Measurements from ENCODE around the gene TSPAN3.

Gene TSPAN3

GRCh38 chr15:77097921-77098320, 27.0 kb upstream of the TSPAN3 start:
- in situ Hi-C loops (cut with HindIII; ENCODE audit: low pct_unique_long_range_greater_than_20kb, low sequenced_read_pairs), result no loop called here
- TF ChIP-seq JUND (IDR thresholded peaks at IDR 0.05; ENCODE audit: low read depth), result no peak
- no peak for DNase-seq (ENCODE audit: low read depth in 1 of 2, low spot score in 1 of 2)

GRCh38 chr15:77097248-77097721, 26.4 kb upstream of the TSPAN3 start:
- no peak for DNase-seq (ENCODE audit: low read depth in 1 of 2, low spot score in 1 of 2)
- in situ Hi-C loops (cut with HindIII; ENCODE audit: low pct_unique_long_range_greater_than_20kb, low sequenced_read_pairs), result no loop called here
- TF ChIP-seq JUND (IDR thresholded peaks at IDR 0.05; ENCODE audit: low read depth), result no peak

- DNase-seq (ENCODE audit: low read depth in 1 of 2, low spot score in 1 of 2), result no peak
- no peak for TF ChIP-seq JUND (IDR thresholded peaks at IDR 0.05; ENCODE audit: low read depth)
- in situ Hi-C loops (cut with HindIII; ENCODE audit: low pct_unique_long_range_greater_than_20kb, low sequenced_read_pairs), result no loop called here
These were observed 25.6 kb upstream of the TSPAN3 start for GRCh38 chr15:77096541-77096940.

GRCh38 chr15:77096138-77096537, 25.2 kb upstream of the TSPAN3 start:
- TF ChIP-seq JUND (IDR thresholded peaks at IDR 0.05; ENCODE audit: low read depth), result no peak
- in situ Hi-C loops (cut with HindIII; ENCODE audit: low pct_unique_long_range_greater_than_20kb, low sequenced_read_pairs), result no loop called here
- DNase-seq (ENCODE audit: low read depth in 1 of 2, low spot score in 1 of 2), result no peak

- in situ Hi-C loops (cut with HindIII; ENCODE audit: low pct_unique_long_range_greater_than_20kb, low sequenced_read_pairs), result no loop called here
- DNase-seq (ENCODE audit: low read depth in 1 of 2, low spot score in 1 of 2), result no peak
- TF ChIP-seq JUND (IDR thresholded peaks at IDR 0.05; ENCODE audit: low read depth), result no peak
These were observed 23.6 kb upstream of the TSPAN3 start for GRCh38 chr15:77094397-77095030.

GRCh38 chr15:77093436-77093835, 22.5 kb upstream of the TSPAN3 start:
- no peak for DNase-seq (ENCODE audit: low read depth in 1 of 2, low spot score in 1 of 2)
- in situ Hi-C loops (cut with HindIII; ENCODE audit: low pct_unique_long_range_greater_than_20kb, low sequenced_read_pairs), result no loop called here
- TF ChIP-seq JUND (IDR thresholded peaks at IDR 0.05; ENCODE audit: low read depth), result no peak

- DNase-seq (ENCODE audit: low read depth in 1 of 2, low spot score in 1 of 2), result no peak
- in situ Hi-C loops (cut with HindIII; ENCODE audit: low pct_unique_long_range_greater_than_20kb, low sequenced_read_pairs), result no loop called here
- no peak for TF ChIP-seq JUND (IDR thresholded peaks at IDR 0.05; ENCODE audit: low read depth)
These were observed 20.2 kb upstream of the TSPAN3 start for GRCh38 chr15:77091097-77091496.

GRCh38 chr15:77087213-77087612, 16.3 kb upstream of the TSPAN3 start:
- in situ Hi-C loops (cut with HindIII; ENCODE audit: low pct_unique_long_range_greater_than_20kb, low sequenced_read_pairs), result no loop called here
- no peak for TF ChIP-seq JUND (IDR thresholded peaks at IDR 0.05; ENCODE audit: low read depth)
- DNase-seq (ENCODE audit: low read depth in 1 of 2, low spot score in 1 of 2), result no peak

- in situ Hi-C loops (cut with HindIII; ENCODE audit: low pct_unique_long_range_greater_than_20kb, low sequenced_read_pairs), result no loop called here
- DNase-seq (ENCODE audit: low read depth in 1 of 2, low spot score in 1 of 2), result no peak
- TF ChIP-seq JUND (IDR thresholded peaks at IDR 0.05; ENCODE audit: low read depth), result no peak
These were observed 14.4 kb upstream of the TSPAN3 start for GRCh38 chr15:77085297-77085696.

GRCh38 chr15:77084436-77084835, 13.5 kb upstream of the TSPAN3 start:
- TF ChIP-seq JUND (IDR thresholded peaks at IDR 0.05; ENCODE audit: low read depth), result no peak
- in situ Hi-C loops (cut with HindIII; ENCODE audit: low pct_unique_long_range_greater_than_20kb, low sequenced_read_pairs), result no loop called here
- no peak for DNase-seq (ENCODE audit: low read depth in 1 of 2, low spot score in 1 of 2)

- no peak for TF ChIP-seq JUND (IDR thresholded peaks at IDR 0.05; ENCODE audit: low read depth)
- DNase-seq (ENCODE audit: low read depth in 1 of 2, low spot score in 1 of 2), result peak; percentile 92 to 96
- in situ Hi-C loops (cut with HindIII; ENCODE audit: low pct_unique_long_range_greater_than_20kb, low sequenced_read_pairs), result no loop called here
These were observed 12.7 kb upstream of the TSPAN3 start for GRCh38 chr15:77083381-77084160.

GRCh38 chr15:77081971-77082370, 11.1 kb upstream of the TSPAN3 start:
- DNase-seq (ENCODE audit: low read depth in 1 of 2, low spot score in 1 of 2), result no peak
- in situ Hi-C loops (cut with HindIII; ENCODE audit: low pct_unique_long_range_greater_than_20kb, low sequenced_read_pairs), result no loop called here
- no peak for TF ChIP-seq JUND (IDR thresholded peaks at IDR 0.05; ENCODE audit: low read depth)

- no peak for DNase-seq (ENCODE audit: low read depth in 1 of 2, low spot score in 1 of 2)
- no peak for TF ChIP-seq JUND (IDR thresholded peaks at IDR 0.05; ENCODE audit: low read depth)
- in situ Hi-C loops (cut with HindIII; ENCODE audit: low pct_unique_long_range_greater_than_20kb, low sequenced_read_pairs), result no loop called here
These were observed 5.5 kb upstream of the TSPAN3 start for GRCh38 chr15:77076323-77076915.

All from T47D (cell line).